H1 (cell line): ENCODE data around the gene TECR. TPM values are rescaled to one million over a fixed set of nuclear protein-coding genes. Genes with fewer than 3 reads are reported as not detected.

Experiments
- CTCF ChIA-PET: fragments of 300-600 bp; sonication (Branson Sonifier 250); formaldehyde crosslinking; loops from one replicate; lab custom pipeline; 2021; ENCODE audit not compliant: partially characterized antibody; lab: Charles Lee
- POLR2A ChIA-PET: fragments of 300-600 bp; sonication (Branson Sonifier 250); formaldehyde crosslinking; loops from one replicate; lab custom pipeline; 2021; ENCODE audit warnings: inconsistent platforms; ENCODE audit not compliant: partially characterized antibody; lab: Charles Lee
- DNase-seq, 2 experiments: peaks; one replicate each; pipeline versions ENCODE4 v3.0.0 to v3.0.0-alpha.2; 2010 to 2022; ENCODE audit warnings: low spot score in 2 of 2, low read depth in 1 of 2, mixed read lengths in 1 of 2
- FAIRE-seq: peaks from 2 replicates; lab custom pipeline; 2011; peaks lifted over from hg19 to GRCh38; lab: Jason Lieb, UNC
- H2AFZ ChIP-seq: 2 replicates; pipeline ENCODE4 v1.8.1; 2012; ENCODE audit warnings: low read length, inconsistent platforms
- H2AK5ac ChIP-seq: 2 replicates; pipeline ENCODE4 v1.6.1; 2013; ENCODE audit warnings: low read depth, low read length
- H2BK120ac ChIP-seq: replicated peaks from 2 replicates; pipeline ENCODE3; 2013; ENCODE audit warnings: low read depth, low read length, inconsistent platforms
- H2BK12ac ChIP-seq: 2 replicates; pipeline ENCODE4 v1.6.1; 2013; ENCODE audit warnings: low read depth, low read length
- H2BK15ac ChIP-seq: 2 replicates; pipeline ENCODE4 v1.6.1; 2013; ENCODE audit warnings: low read length
- H2BK20ac ChIP-seq: 2 replicates; pipeline ENCODE4 v1.6.1; 2013; ENCODE audit warnings: low read length
- H2BK5ac ChIP-seq: 2 replicates; pipeline ENCODE4 v1.6.1; 2013; ENCODE audit warnings: low read depth, low read length
- H3K14ac ChIP-seq: 2 replicates; pipeline ENCODE4 v1.6.1; 2013; ENCODE audit warnings: inconsistent platforms; ENCODE audit not compliant: insufficient read length
- H3K18ac ChIP-seq: 2 replicates; pipeline ENCODE4 v1.6.1; 2013; ENCODE audit warnings: low read length; ENCODE audit errors: extremely low read depth
- H3K23ac ChIP-seq: 2 replicates; pipeline ENCODE4 v1.6.1; 2013; ENCODE audit warnings: inconsistent platforms; ENCODE audit not compliant: insufficient read length
- H3K23me2 ChIP-seq: 2 replicates; pipeline ENCODE4 v1.6.1; 2013; ENCODE audit warnings: low read depth, low read length
- H3K27ac ChIP-seq: 2 replicates; pipeline ENCODE4 v1.6.1; 2011; ENCODE audit warnings: low read depth, low read length, inconsistent platforms
- H3K27me3 ChIP-seq, 4 experiments: replicated peaks in 1 of 4; 1 replicate in 1 of 4; 2 replicates in 3 of 4; pipeline versions ENCODE4 v1.6.1 to v1.8.1; 2011 to 2013; ENCODE audit warnings: low read length in 3 of 4, mild to moderate bottlenecking in 3 of 4, inconsistent platforms in 2 of 4, mixed read lengths in 2 of 4, moderate library complexity in 1 of 4; ENCODE audit not compliant: control insufficient read depth in 3 of 4, insufficient read depth in 3 of 4; ENCODE audit errors: extremely low read depth in 1 of 4
- H3K36me3 ChIP-seq, 4 experiments: 2 replicates each; pipeline versions ENCODE4 v1.6.1 to v1.8.1; 2011 to 2013; ENCODE audit warnings: mild to moderate bottlenecking in 4 of 4, low read length in 3 of 4, moderate library complexity in 2 of 4, control low read depth in 1 of 4, inconsistent platforms in 1 of 4; ENCODE audit not compliant: insufficient read depth in 4 of 4, control insufficient read depth in 2 of 4
- H3K4ac ChIP-seq: replicated peaks from 2 replicates; pipeline ENCODE3; 2013; ENCODE audit warnings: low read length, low read depth, mixed read lengths, inconsistent platforms; ENCODE audit not compliant: insufficient read length
- H3K4me1 ChIP-seq, 4 experiments: replicated peaks in 1 of 4; 1 replicate in 1 of 4; 2 replicates in 3 of 4; pipeline versions ENCODE4 v1.6.1 to v1.8.1; 2011 to 2013; ENCODE audit warnings: low read length in 3 of 4, inconsistent platforms in 2 of 4, mixed read lengths in 1 of 4; ENCODE audit not compliant: insufficient read depth in 4 of 4, control insufficient read depth in 3 of 4
- H3K4me2 ChIP-seq, 2 experiments: 2 replicates each; pipeline versions ENCODE4 v1.6.1 to v1.8.1; 2011 to 2013; ENCODE audit warnings: low read depth in 2 of 2, low read length in 2 of 2, control low read depth in 1 of 2, inconsistent platforms in 1 of 2, mild to moderate bottlenecking in 1 of 2; ENCODE audit not compliant: insufficient read depth in 1 of 2
- H3K4me3 ChIP-seq, 4 experiments: fragments of 200-600, 300-600 bp in 1 of 4; sonication (generic), shearing (Covaris generic), sonication (Bioruptor Twin) in 1 of 4; 2 replicates each; pipeline versions ENCODE4 v1.5.1 to v1.8.1; 2011 to 2016; ENCODE audit warnings: low read length in 4 of 4, low read depth in 3 of 4, control low read depth in 2 of 4, inconsistent platforms in 2 of 4, mild to moderate bottlenecking in 2 of 4, mixed read lengths in 1 of 4, moderate library complexity in 1 of 4; ENCODE audit not compliant: insufficient read depth in 2 of 4; ENCODE audit errors: extremely low read depth in 1 of 4
- H3K56ac ChIP-seq: replicated peaks from 2 replicates; pipeline ENCODE3; 2013; ENCODE audit warnings: low read depth, mild to moderate bottlenecking, mixed read lengths, low read length, inconsistent platforms; ENCODE audit not compliant: insufficient read length
- H3K79me1 ChIP-seq: 2 replicates; pipeline ENCODE4 v1.6.1; 2013; ENCODE audit warnings: low read depth, low read length, control low read depth
- H3K79me2 ChIP-seq, 2 experiments: 2 replicates each; pipeline versions ENCODE4 v1.6.1 to v1.8.1; 2012 to 2013; ENCODE audit warnings: low read length in 2 of 2, mild to moderate bottlenecking in 2 of 2, inconsistent platforms in 1 of 2; ENCODE audit not compliant: insufficient read depth in 2 of 2, control insufficient read depth in 1 of 2
- H3K9ac ChIP-seq, 4 experiments: replicated peaks in 1 of 4; 1 replicate in 1 of 4; 2 replicates in 3 of 4; pipeline versions ENCODE4 v1.6.1 to v1.8.1; 2011 to 2013; ENCODE audit warnings: low read depth in 3 of 4, low read length in 3 of 4, control low read depth in 2 of 4, mild to moderate bottlenecking in 2 of 4, moderate library complexity in 2 of 4, inconsistent platforms in 1 of 4; ENCODE audit errors: extremely low read depth in 1 of 4
- H3K9me3 ChIP-seq, 2 experiments: 2 replicates each; pipeline versions ENCODE4 v1.6.1 to v1.8.1; 2012 to 2013; ENCODE audit warnings: mild to moderate bottlenecking in 2 of 2, moderate library complexity in 2 of 2, control low read depth in 1 of 2, inconsistent platforms in 1 of 2, low read depth in 1 of 2, low read length in 1 of 2, mixed read lengths in 1 of 2; ENCODE audit not compliant: insufficient read depth in 2 of 2
- H4K20me1 ChIP-seq, 2 experiments: replicated peaks in 1 of 2; 2 replicates each; pipeline versions ENCODE3 to v1.8.1; 2011 to 2013; ENCODE audit warnings: inconsistent platforms in 2 of 2, low read length in 2 of 2, mild to moderate bottlenecking in 1 of 2; ENCODE audit not compliant: insufficient read depth in 2 of 2, control insufficient read depth in 1 of 2
- H4K5ac ChIP-seq: 2 replicates; pipeline ENCODE4 v1.6.1; 2013; ENCODE audit warnings: low read length, low read depth, mixed read lengths, inconsistent platforms; ENCODE audit not compliant: insufficient read length
- H4K8ac ChIP-seq: 2 replicates; pipeline ENCODE4 v1.8.0; 2013; ENCODE audit warnings: mild to moderate bottlenecking, moderate library complexity, low read length, inconsistent platforms; ENCODE audit not compliant: insufficient read depth; ENCODE audit errors: extremely low read depth
- H4K91ac ChIP-seq: replicated peaks from 2 replicates; pipeline ENCODE3; 2013; ENCODE audit warnings: low read length, mixed read lengths, inconsistent platforms; ENCODE audit not compliant: insufficient read length
- ASH2L ChIP-seq: fragments of 200-600, 300-600 bp; sonication (generic); IDR thresholded peaks from one replicate; pipeline ENCODE4 v1.7.1; 2017; ENCODE audit warnings: low read length
- EZH2 ChIP-seq: fragments of 200-600 bp; sonication (generic); IDR thresholded peaks from 2 replicates; pipeline ENCODE4 v1.7.1; 2012; ENCODE audit warnings: low read depth, mild to moderate bottlenecking, moderate library complexity, low read length, inconsistent platforms; ENCODE audit not compliant: severe bottlenecking
- SP4 ChIP-seq: IDR thresholded peaks from 2 replicates; pipeline ENCODE4 v1.6.1; 2012; ENCODE audit warnings: low read length, inconsistent platforms
- YY1 ChIP-seq: IDR thresholded peaks from 2 replicates; pipeline ENCODE4 v1.6.1; 2011; ENCODE audit warnings: low read depth, mild to moderate bottlenecking, low read length
- WGBS, 2 experiments: shearing (Covaris generic) in 1 of 2; methylation state at CpG; one replicate each; pipeline versions ENCODE4 v1.1.6 to v1.1.7; 2013 to 2015; ENCODE audit warnings: low lambda C conversion rate in 2 of 2, mixed read lengths in 2 of 2, inconsistent platforms in 1 of 2, low coverage in 1 of 2, missing lambda C conversion rate in 1 of 2; ENCODE audit not compliant: insufficient replicate concordance in 2 of 2, insufficient coverage in 1 of 2, insufficient read length in 1 of 2; ENCODE audit errors: extremely low coverage in 1 of 2, missing lambda C conversion rate in 1 of 2; 5-methylcytosine and 5-hydroxymethylcytosine counted together
- polyA plus RNA-seq, 7 experiments: library from polyadenylated mRNA; depleted of rRNA in 3 of 7; stranded (reverse) in 5 of 7; unstranded in 2 of 7; fragments of >200 nt in 5 of 7; fragments of 200-250 nt in 2 of 7; gene quantifications; 1 replicate in 5 of 7; 2 replicates in 1 of 7; 4 replicates in 1 of 7; pipeline versions ENCODE4 v1.2.1 to v1.2.3, GENCODE V29; 2011 to 2013; ENCODE audit warnings: missing spikeins in 2 of 7, mixed read lengths in 2 of 7
- total RNA-seq: library from RNA; stranded (reverse); fragmentation: NEBNext Ultra II Directional; extraction: Animal tissue kit (Norgen Biotek cat#: 25700); gene quantifications from 2 replicates; pipeline ENCODE4 v1.2.1, GENCODE V29; 2021

The TECR gene
- total and polyA plus RNA-seq, 2 of the 8 experiments (the other 6 are each of a cell fraction or from before 2014, with no cell fraction given) = 172 to 405 TPM

GRCh38 chr19:14510311-14511228, 18.8 kb upstream of the TECR start:
- H3K79me1 ChIP-seq = peaks cover under 1% of the 10 kb centered on the region; the same call in 1 of the 2 replicates
- no peak overlapping the region for H3K14ac ChIP-seq
- H3K9ac ChIP-seq = no peak overlapping the region
- no peaks in the 10 kb centered on the region for H3K23me2 ChIP-seq
- H3K4ac ChIP-seq = no peak overlapping the region
- H2AFZ ChIP-seq = no peak overlapping the region
- peaks cover 7 to 17% (median 12%) of the 10 kb centered on the region in 4 experiments; a peak in 7 of 8 replicates for H3K36me3 ChIP-seq
- no peak overlapping the region for H3K23ac ChIP-seq
- H2BK5ac ChIP-seq = no peak overlapping the region
- H3K27me3 ChIP-seq = no peaks in the 10 kb centered on the region
- H3K27ac ChIP-seq = no peak overlapping the region
- peaks cover 0 to 4% of the 10 kb centered on the region in 2 experiments; a peak in 1 of 4 replicates for H3K79me2 ChIP-seq
- no peak overlapping the region for H4K8ac ChIP-seq
- DNase-seq (no peak), FAIRE-seq (no peak)
- H3K4me1 ChIP-seq = peaks cover 0 to 4% (median 2%) of the 10 kb centered on the region in 4 experiments; a peak in 3 of 7 replicates
- H3K9me3 ChIP-seq = no peaks in the 10 kb centered on the region
- WGBS, 2 experiments = 92% methylated on average over 19 of the region's 22 CpGs; no CpG with 5 or more reads in 1 of the 2 experiments
- no peak overlapping the region for H4K5ac ChIP-seq
- H2BK20ac ChIP-seq = no peak overlapping the region
- ChIA-PET POLR2A (interaction anchor here (0.7 to 1.5 kb wide), 2 partner anchors 15 to 40 kb away, joined by 3 to 5 read pairs; partner anchors contain the start of gene GIPC1), CTCF (interaction anchor here (0.8 to 1.3 kb wide), 4 partner anchors 13 to 745 kb away, joined by 3 to 4 read pairs (median 4); no protein-coding TSS in a partner anchor)
- no peak overlapping the region for H2BK120ac ChIP-seq
- H3K4me3 ChIP-seq = no peak overlapping the region
- H4K91ac ChIP-seq = no peak overlapping the region
- H2AK5ac ChIP-seq = no peak overlapping the region
- no peak overlapping the region for H3K56ac ChIP-seq
- no peak overlapping the region for H3K18ac ChIP-seq
- H2BK15ac ChIP-seq = no peak overlapping the region
- no peak overlapping the region for H3K4me2 ChIP-seq
- peaks cover 0 to 10% of the 10 kb centered on the region in 2 experiments for H4K20me1 ChIP-seq
- no peak overlapping the region for H2BK12ac ChIP-seq
- TF ChIP-seq EZH2 (no peak), ASH2L (no peak), SP4 (no peak), YY1 (no peak)
